Hepatocyte (in vitro differentiated cells): ENCODE data around the gene NLRC3.

Experiments
- EZH2 ChIP-seq: fragments of 200-600 bp; sonication (generic); IDR thresholded peaks from 2 replicates; pipeline ENCODE4 v1.6.1; 2016; ENCODE audit warnings: antibody characterized with exemption, mild to moderate bottlenecking, borderline replicate concordance
- EZH2phosphoT487 ChIP-seq: fragments of 200-600 bp; sonication (generic); IDR thresholded peaks from one replicate; pipeline ENCODE4 v1.6.1; 2018; ENCODE audit warnings: antibody characterized with exemption, mild to moderate bottlenecking, low read depth, moderate library complexity; ENCODE audit not compliant: unreplicated experiment, severe bottlenecking
- TF ChIP-seq, protein P1 (sequence below): fragments of 200-600 bp; sonication (generic); IDR thresholded peaks from 2 replicates; pipeline ENCODE4 v1.5.1; 2016; ENCODE audit warnings: antibody characterized with exemption, mild to moderate bottlenecking; ENCODE audit not compliant: poor library complexity

- TF ChIP-seq, protein P1, sequence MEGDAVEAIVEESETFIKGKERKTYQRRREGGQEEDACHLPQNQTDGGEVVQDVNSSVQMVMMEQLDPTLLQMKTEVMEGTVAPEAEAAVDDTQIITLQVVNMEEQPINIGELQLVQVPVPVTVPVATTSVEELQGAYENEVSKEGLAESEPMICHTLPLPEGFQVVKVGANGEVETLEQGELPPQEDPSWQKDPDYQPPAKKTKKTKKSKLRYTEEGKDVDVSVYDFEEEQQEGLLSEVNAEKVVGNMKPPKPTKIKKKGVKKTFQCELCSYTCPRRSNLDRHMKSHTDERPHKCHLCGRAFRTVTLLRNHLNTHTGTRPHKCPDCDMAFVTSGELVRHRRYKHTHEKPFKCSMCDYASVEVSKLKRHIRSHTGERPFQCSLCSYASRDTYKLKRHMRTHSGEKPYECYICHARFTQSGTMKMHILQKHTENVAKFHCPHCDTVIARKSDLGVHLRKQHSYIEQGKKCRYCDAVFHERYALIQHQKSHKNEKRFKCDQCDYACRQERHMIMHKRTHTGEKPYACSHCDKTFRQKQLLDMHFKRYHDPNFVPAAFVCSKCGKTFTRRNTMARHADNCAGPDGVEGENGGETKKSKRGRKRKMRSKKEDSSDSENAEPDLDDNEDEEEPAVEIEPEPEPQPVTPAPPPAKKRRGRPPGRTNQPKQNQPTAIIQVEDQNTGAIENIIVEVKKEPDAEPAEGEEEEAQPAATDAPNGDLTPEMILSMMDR = no peak
- TF ChIP-seq EZH2 (no peak), EZH2phosphoT487 (no peak)
These were observed 21.0 kb upstream of the NLRC3 start for GRCh38 chr16:3598236-3598635.
